Stomach (tissue), 4 donors: ENCODE results near the gene SGCG.

Source experiments
- CTCF ChIP-seq, 7 experiments: fragments of 450-650 bp in 4 of 7; fragments of 200-600 bp in 3 of 7; sonication (generic) in 3 of 7; IDR thresholded peaks; one replicate each; pipeline ENCODE4 v1.5.1; 2016 to 2019; ENCODE audit warnings: antibody characterized with exemption in 7 of 7, control low read depth in 2 of 7, mild to moderate bottlenecking in 1 of 7
- EP300 ChIP-seq: sonication (generic); formaldehyde crosslinking; IDR thresholded peaks from one replicate; pipeline ENCODE4 v1.6.1; 2017; ENCODE audit warnings: antibody characterized with exemption
- POLR2A ChIP-seq, 4 donors: fragments of 450-650 bp; IDR thresholded peaks; one replicate each; pipeline ENCODE4 v1.6.1; 2016; ENCODE audit warnings: antibody characterized with exemption in 4 of 4, control low read depth in 2 of 4, mild to moderate bottlenecking in 1 of 4, moderate library complexity in 1 of 4
- POLR2AphosphoS5 ChIP-seq, 3 donors: sonication (generic); formaldehyde crosslinking; IDR thresholded peaks; one replicate each; pipeline ENCODE4 v1.6.1; 2016; ENCODE audit warnings: antibody characterized with exemption in 3 of 3

- TF ChIP-seq CTCF (IDR thresholded peaks at IDR 0.05) (no peak), POLR2A (IDR thresholded peaks at IDR 0.05) (no peak), POLR2AphosphoS5 (IDR thresholded peaks at IDR 0.05) (no peak), EP300 (no peak)
Measured at GRCh38 chr13:23267571-23267970, 86.8 kb downstream of the SGCG start.
